ENCODE measurements around the gene UNC119B.
A peak's percentile ranks its signal among the peaks of the same experiment; 100 is the strongest.

UNC119B gene

DNA sequence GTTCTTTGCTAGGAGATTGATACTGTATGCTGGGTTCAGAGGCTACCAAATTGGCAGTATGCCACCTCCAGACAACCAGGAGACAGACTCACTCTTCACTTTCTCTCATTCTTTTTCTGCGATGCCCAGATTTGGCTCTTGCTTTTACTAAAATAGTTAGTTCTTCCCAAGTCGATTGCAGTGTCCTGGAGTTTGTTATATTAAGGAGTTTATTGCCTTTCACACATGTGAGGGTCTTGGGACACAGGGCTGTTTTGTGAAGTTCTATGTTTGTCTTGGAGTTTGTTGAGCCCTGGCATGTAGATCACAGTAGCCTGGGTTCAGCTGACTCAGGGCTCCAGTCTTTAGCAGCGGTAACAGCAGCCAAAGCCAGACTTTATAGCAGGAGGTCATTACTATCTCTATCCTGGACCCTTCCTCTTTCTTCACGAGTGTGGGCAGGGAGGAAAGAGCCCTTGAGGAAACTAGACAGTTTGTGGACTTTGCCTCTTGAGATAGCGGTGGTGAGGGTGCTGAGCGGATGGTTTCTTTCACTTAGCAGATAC lies 21.7 kb upstream of the UNC119B start:
- no peak for DNase-seq (ENCODE audit: low read depth in 2 of 2)

GRCh38 chr12:120689397-120690082 lies 20.7 kb upstream of the UNC119B start:
- DNase-seq (ENCODE audit: low read depth in 2 of 2), result no peak

- no peak for DNase-seq (ENCODE audit: low read depth in 2 of 2)
These were observed 20.2 kb upstream of the UNC119B start for GRCh38 chr12:120690083-120690450.

DNA sequence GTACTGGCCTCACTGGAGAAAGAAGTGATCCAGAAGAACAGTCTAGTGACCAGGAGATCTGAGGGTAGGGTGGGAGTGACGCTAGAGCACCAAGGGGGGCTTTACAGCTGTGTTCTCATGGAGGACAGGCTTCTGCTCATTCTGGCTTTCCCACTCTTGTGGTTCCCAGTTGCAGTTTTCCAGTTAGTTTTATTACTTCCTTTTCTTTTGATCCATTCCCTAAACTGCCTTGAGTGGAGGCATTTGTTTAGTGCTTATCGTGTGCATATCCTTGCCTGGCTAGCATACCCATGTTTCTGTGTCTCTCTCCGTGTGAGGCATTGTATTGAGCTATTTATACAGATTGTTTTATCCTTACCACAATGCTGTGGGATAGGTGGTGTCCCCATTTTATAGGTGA lies 19.3 kb upstream of the UNC119B start:
- DNase-seq (ENCODE audit: low read depth in 2 of 2), result no peak

GRCh38 chr12:120692524-120693033 lies 17.7 kb upstream of the UNC119B start:
- DNase-seq (ENCODE audit: low read depth in 2 of 2), result no peak

DNA sequence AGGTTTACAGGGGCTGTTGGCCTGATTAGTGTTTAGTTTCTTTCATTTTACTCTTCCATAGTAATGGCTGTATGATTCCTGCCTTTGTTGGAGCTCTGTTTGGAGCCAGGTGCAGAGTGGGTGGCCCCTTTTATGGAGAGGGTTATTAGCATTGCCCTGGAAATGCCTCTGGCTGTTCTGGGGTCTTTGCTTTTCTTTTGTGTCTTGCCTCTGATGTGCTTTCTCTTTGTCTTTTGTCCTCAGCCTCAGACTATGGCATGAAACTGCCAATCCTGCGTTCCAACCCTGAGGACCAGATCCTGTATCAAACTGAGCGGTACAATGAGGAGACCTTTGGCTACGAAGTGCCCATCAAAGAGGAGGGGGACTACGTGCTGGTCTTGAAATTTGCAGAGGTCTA lies 16.4 kb upstream of the UNC119B start:
- no peak for DNase-seq (ENCODE audit: low read depth in 2 of 2)

DNA sequence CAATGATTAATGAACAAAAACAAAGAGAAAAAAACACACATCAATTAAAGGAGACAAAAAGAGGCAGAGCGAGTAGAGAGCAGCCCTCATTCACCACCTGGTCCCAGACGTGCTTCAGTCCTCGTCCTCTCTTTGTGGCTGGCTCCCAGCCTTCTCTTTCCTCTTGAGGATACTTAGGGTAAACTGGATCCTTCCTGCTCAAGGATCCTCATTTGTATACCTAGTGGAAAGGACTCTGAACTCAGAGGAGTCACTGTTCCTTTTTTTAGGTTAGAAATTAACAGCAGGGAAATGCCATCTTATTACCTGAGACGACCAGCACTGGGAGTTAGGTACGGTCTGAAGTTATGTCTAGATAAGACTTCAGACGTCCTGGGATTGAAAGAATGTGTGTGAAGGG lies 13.6 kb upstream of the UNC119B start:
- no peak for DNase-seq (ENCODE audit: low read depth in 2 of 2)

DNA sequence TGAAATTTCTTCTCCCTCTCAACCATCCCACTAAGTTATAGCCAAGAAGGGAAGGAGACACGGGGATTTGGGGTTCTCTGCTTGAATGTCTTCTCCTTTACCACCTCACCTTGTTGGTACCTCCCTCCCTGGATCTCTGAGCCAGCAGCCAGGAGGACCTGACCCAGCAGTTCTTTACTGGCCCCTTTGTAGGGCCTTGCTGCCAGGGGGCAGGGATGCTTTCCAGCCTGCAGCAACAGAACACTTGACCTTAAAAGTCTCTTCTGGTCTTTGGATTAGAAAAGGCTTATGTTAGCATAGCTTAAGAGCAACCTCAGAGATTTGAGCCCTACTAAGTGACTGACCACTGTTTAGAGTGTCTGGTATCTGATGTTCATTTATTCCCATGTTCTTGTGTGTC lies 12.9 kb upstream of the UNC119B start:
- no peak for DNase-seq (ENCODE audit: low read depth in 2 of 2)

GRCh38 chr12:120698665-120699064 lies 11.6 kb upstream of the UNC119B start:
- no peak for DNase-seq (ENCODE audit: low read depth in 2 of 2)

GRCh38 chr12:120699553-120699952 lies 10.7 kb upstream of the UNC119B start:
- DNase-seq (ENCODE audit: low read depth in 2 of 2), result no peak

GRCh38 chr12:120700886-120701285 lies 9.4 kb upstream of the UNC119B start:
- no peak for DNase-seq (ENCODE audit: low read depth in 2 of 2)

GRCh38 chr12:120702637-120703036 lies 7.6 kb upstream of the UNC119B start:
- no peak for DNase-seq (ENCODE audit: low read depth in 2 of 2)

GRCh38 chr12:120703311-120703942 lies 6.8 kb upstream of the UNC119B start:
- no peak for DNase-seq (ENCODE audit: low read depth in 2 of 2)

DNA sequence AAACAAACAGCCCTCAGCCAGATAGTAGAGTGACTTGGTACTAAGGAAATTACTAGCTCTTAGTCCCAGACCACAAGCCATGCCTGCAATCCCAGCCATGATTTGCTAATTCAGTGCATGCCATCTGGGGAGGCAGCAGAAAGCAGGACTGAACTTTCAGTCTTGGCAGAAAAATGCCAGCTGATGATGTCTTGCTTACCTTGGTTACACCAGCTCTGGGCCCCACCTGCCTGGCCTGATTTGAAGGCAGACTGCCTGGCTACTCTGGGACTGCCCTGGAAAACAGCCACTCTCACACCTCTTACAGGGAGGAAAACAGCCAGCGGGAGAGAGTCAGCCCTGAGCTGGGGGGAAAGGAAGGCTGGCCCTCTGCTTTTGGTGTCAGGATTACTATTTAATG lies 4.6 kb upstream of the UNC119B start:
- DNase-seq (ENCODE audit: low read depth in 2 of 2), result no peak

GRCh38 chr12:120706029-120706428 lies 4.2 kb upstream of the UNC119B start:
- no peak for DNase-seq (ENCODE audit: low read depth in 2 of 2)

GRCh38 chr12:120708651-120709050 lies 1.6 kb upstream of the UNC119B start:
- no peak for DNase-seq (ENCODE audit: low read depth in 2 of 2)

GRCh38 chr12:120710805-120711296 lies 593 bp downstream of the UNC119B start:
- no peak for DNase-seq (ENCODE audit: low read depth in 2 of 2)

DNA sequence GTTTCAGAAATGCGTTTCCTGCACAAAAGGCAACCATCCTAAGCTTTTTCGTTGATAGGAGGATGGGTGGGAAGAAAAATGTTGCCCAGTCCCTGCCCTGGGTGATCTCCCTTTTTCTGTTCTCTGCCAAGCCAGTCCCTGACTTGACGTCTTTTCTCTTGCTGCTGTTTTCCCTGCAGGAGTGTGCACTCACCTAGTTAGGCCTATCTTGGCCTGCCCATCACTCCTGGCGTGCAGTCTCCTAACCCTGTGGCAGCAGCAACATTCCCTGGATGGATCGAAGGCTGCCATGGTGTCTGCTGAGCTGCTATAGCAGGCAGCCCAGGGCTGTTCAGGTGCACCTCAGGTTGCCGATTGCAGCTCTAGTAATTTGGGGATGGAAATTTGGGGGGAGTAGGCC lies 1.2 kb downstream of the UNC119B start:
- DNase-seq (ENCODE audit: low read depth in 2 of 2), result no peak

DNA sequence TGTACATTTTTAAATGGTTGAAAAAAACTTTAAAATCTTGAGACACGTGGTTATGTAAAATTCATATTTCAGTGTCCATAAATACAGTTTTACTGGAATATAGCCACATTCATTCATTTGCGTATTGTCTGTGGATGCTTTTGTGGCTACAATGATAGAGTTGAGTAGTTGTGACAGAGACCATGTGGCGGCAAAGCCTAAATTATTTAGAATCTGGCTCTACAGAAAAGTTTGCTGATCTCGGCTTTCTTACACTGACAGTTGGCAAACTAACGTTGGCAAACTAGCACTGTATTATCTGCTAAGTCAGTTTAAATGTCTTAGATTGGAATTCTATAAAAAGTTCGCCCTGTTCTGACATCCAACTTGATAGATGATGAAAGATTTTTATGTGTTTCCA lies 2.4 kb downstream of the UNC119B start:
- DNase-seq (ENCODE audit: low read depth in 2 of 2), result no peak

- peak; percentile 60 to 72 for DNase-seq (ENCODE audit: low read depth in 2 of 2)
These were observed 3.7 kb downstream of the UNC119B start for GRCh38 chr12:120713861-120714482.

DNA sequence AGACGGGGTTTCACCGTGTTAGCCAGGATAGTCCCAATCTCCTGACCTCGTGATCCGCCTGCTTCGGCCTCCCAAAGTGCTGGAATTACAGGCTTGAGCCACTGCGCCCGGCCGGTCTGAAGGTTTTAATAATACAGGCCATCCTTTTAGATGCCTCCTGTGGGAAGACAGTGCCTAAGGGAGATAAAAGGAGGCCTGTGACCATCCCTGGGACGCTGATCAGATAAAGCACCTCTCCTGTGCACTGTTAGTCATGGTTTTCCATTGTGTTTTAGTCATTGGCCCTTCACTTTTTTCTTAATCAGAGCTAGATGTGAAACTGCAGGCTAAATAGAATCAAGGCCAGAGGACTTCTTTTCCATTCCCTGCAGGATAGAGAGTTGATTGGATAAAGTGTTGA lies 7.8 kb downstream of the UNC119B start:
- no peak for DNase-seq (ENCODE audit: low read depth in 2 of 2)

- no peak for DNase-seq (ENCODE audit: low read depth in 2 of 2)
These were observed 8.8 kb downstream of the UNC119B start for GRCh38 chr12:120719072-120719471.
